ENCODE measurements around the gene TIGD6. TPM values are rescaled to one million over a fixed set of nuclear protein-coding genes. Genes with fewer than 3 reads are reported as not detected.
"Not testable (repeated sequence)": the region's sequence is repeated elsewhere in the genome, so short reads cannot be mapped to it uniquely, and the experiment has no call there.

TIGD6 gene
- total and polyA plus RNA-seq, 8 donors = 1.5 to 3.6 (median 2.2) TPM

DNA sequence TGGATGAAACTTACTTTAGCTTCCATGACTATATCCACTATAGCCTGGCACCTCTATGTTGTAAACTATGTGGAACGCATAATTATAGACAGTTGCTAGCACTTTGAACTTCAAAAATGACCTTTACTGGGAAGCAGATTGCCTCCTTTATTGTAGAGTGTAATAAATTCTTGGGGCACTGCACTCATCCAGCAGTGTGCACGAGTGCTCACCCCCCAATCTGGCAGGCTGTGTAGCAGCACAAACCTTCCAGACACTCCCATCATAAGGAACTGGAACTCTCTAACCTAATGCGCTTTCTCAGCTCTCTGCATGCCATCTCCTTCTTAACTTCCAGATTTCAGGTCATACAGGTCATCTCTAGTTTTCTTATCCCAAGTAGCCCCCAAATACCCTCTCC is 54.3 kb downstream of the TIGD6 start:
- intact Hi-C loops (cut with DNase I) = loop anchor here in 1 of 3 donors (10.0 kb wide), 1 partner anchor 49 kb away; no protein-coding TSS in a partner anchor
- DNase-seq (no peak), ATAC-seq (no peak)

GRCh38 chr5:149944666-149945065 is 55.8 kb downstream of the TIGD6 start, which contains the start of gene PDE6A:
TSS of gene PDE6A (minus strand) at chr5:149944793. CDS start at chr5:149944673, 120 bp downstream.
- FAIRE-seq (no peak), ATAC-seq (no peak), DNase-seq (no peak)
- WGBS, 2 donors = 83% methylated on average over 2 of the region's 2 CpGs
- TF ChIP-seq CTCF (IDR thresholded peaks at IDR 0.05) = no peak
- Histone ChIP-seq H3K4me1 (no peaks in the 10 kb centered on the region), H3K27me3 (no peaks in the 10 kb centered on the region), H3K9me3 (no peaks in the 10 kb centered on the region), H3K27ac (no peak within 1 kb of the TSS), H3K36me3 (no peaks in the 10 kb centered on the region), H3K4me3 (no peak within 1 kb of the TSS)
- intact Hi-C loops (cut with DNase I) = loop anchor here in 1 of 3 donors (10.0 kb wide), 1 partner anchor 50 kb away; no protein-coding TSS in a partner anchor

More for the DNA sequence above, 54.3 kb downstream of the TIGD6 start:
- WGBS, 2 donors = 76 to 86% methylated on average over 3 of the region's 3 CpGs
- no peak overlapping the region for H3K27ac ChIP-seq
- H3K36me3 ChIP-seq = no peaks in the 10 kb centered on the region
- H3K4me3 ChIP-seq = no peak overlapping the region
- H3K27me3 ChIP-seq = no peaks in the 10 kb centered on the region
- H3K4me1 ChIP-seq = no peaks in the 10 kb centered on the region
- FAIRE-seq = no peak
- H3K9me3 ChIP-seq = no peaks in the 10 kb centered on the region
- no peak for TF ChIP-seq CTCF (IDR thresholded peaks at IDR 0.05)

GRCh38 chr5:149943177-149943949 is 57.1 kb downstream of the TIGD6 start:
- not testable (repeated sequence) for H3K27me3 ChIP-seq, H3K27ac ChIP-seq, H3K36me3 ChIP-seq, H3K9me3 ChIP-seq, FAIRE-seq, H3K4me1 ChIP-seq, DNase-seq, ATAC-seq, H3K4me3 ChIP-seq
- intact Hi-C loops (cut with DNase I) = loop anchor here in 1 of 3 donors (10.0 kb wide), 1 partner anchor 51 kb away; no protein-coding TSS in a partner anchor
- 78% methylated on average over 6 of the region's 6 CpGs for WGBS, 2 donors

Other genes starting within 250 kb of the TIGD6 start
- gene PDE6A, start 55.9 kb downstream of the TIGD6 start, total RNA-seq = not detected
- gene PDE6A, start 55.9 kb downstream of the TIGD6 start, polyA plus RNA-seq = not detected
- gene SLC26A2, start 39.9 kb downstream of the TIGD6 start, total RNA-seq = 1 to 10 TPM; 3.1 to 7.4 (median 4.4) TPM
- gene SLC26A2, start 39.9 kb downstream of the TIGD6 start, polyA plus RNA-seq = 1 to 10 TPM; 1.1 to 3.0 TPM
- gene HMGXB3, start 85 bp upstream of the TIGD6 start, total RNA-seq = 10 to 100 TPM in 4 of 6 donors, 1 to 10 TPM in 2; 8.6 to 16.4 (median 10.7) TPM
- 10 to 100 TPM; 20.7 to 21.4 TPM for gene HMGXB3, start 85 bp upstream of the TIGD6 start, polyA plus RNA-seq
- 10 to 100 TPM in 3 of 6 donors, 1 to 10 TPM in 3; 1.4 to 51.2 (median 7.6) TPM for gene CSF1R, start 85.9 kb upstream of the TIGD6 start, total RNA-seq
- 1 to 10 TPM; 1.9 to 2.6 TPM for gene CSF1R, start 85.9 kb upstream of the TIGD6 start, polyA plus RNA-seq
- 10 to 100 TPM in 4 of 6 donors, 1 to 10 TPM in 2; 7.2 to 48.6 (median 15.6) TPM for gene PDGFRB, start 155.2 kb upstream of the TIGD6 start, total RNA-seq
- gene PDGFRB, start 155.2 kb upstream of the TIGD6 start, polyA plus RNA-seq = 10 to 100 TPM; 11.5 to 17.0 TPM
- gene CDX1, start 166.1 kb upstream of the TIGD6 start, total RNA-seq = under 1 TPM in 2 of 6 donors, not detected in 4; 0.13 to 0.16 TPM
- under 1 TPM in 1 of 2 donors, not detected in 1; 0.19 TPM for gene CDX1, start 166.1 kb upstream of the TIGD6 start, polyA plus RNA-seq
- not detected for gene SLC6A7, start 189.4 kb upstream of the TIGD6 start, total RNA-seq
- gene SLC6A7, start 189.4 kb upstream of the TIGD6 start, polyA plus RNA-seq = not detected

Data from pancreas (tissue), 10 donors.